Thoracic aorta (tissue), 2 donors: Measurements from ENCODE around the gene PEX11G. TPM values are rescaled to one million over a fixed set of nuclear protein-coding genes. Genes with fewer than 3 reads are reported as not detected.

Experiments
- ATAC-seq: fragments of 150-250 bp; one replicate; pipeline ENCODE4 v1.8.0; 2017; ENCODE audit warnings: low read depth; ENCODE audit not compliant: insufficient number of reproducible peaks, low FRiP score
- DNase-seq: peaks from one replicate; pipeline ENCODE4 v3.0.0-alpha.2; 2020; ENCODE audit warnings: low spot score
- H3K27ac ChIP-seq, 2 donors: fragments of 200-600 bp; sonication (generic); 1 replicate in 1 of 2; 2 replicates in 1 of 2; pipeline ENCODE4 v1.5.1; 2016; ENCODE audit warnings: mild to moderate bottlenecking in 2 of 2, moderate library complexity in 2 of 2
- H3K27me3 ChIP-seq: fragments of 200-600 bp; sonication (generic); replicated peaks from 2 replicates; pipeline ENCODE4 v1.6.0; 2016; ENCODE audit warnings: mild to moderate bottlenecking; ENCODE audit not compliant: insufficient read depth
- H3K36me3 ChIP-seq: fragments of 200-600 bp; sonication (generic); one replicate; pipeline ENCODE4 v1.5.1; 2016
- H3K4me1 ChIP-seq, 2 donors: fragments of 200-600 bp; sonication (generic); 1 replicate in 1 of 2; 2 replicates in 1 of 2; pipeline versions ENCODE4 v1.5.1 to v1.6.0; 2016; ENCODE audit warnings: low read depth in 2 of 2, mild to moderate bottlenecking in 1 of 2; ENCODE audit not compliant: control insufficient read depth in 1 of 2
- H3K4me3 ChIP-seq: fragments of 200-600 bp; sonication (generic); 2 replicates; pipeline ENCODE4 v1.5.1; 2016; ENCODE audit warnings: mild to moderate bottlenecking
- H3K9me3 ChIP-seq: fragments of 200-600 bp; sonication (generic); 2 replicates; pipeline ENCODE4 v1.5.1; 2016
- CTCF ChIP-seq: fragments of 200-600 bp; sonication (generic); IDR thresholded peaks from one replicate; pipeline ENCODE4 v1.5.1; 2019; ENCODE audit warnings: antibody characterized with exemption
- total RNA-seq, 2 donors: library from RNA; depleted of rRNA; stranded (reverse); fragments of >200 nt; gene quantifications; one replicate each; pipeline versions ENCODE4 v1.1.0 to v1.2.3, GENCODE V29; 2016

The PEX11G gene
- total RNA-seq, 2 donors from 2014 or later: 0.63 TPM; not detected in 1

- Histone ChIP-seq H3K27me3 (no peaks in the 10 kb centered on the region), H3K36me3 (no peaks in the 10 kb centered on the region), H3K27ac (no peak overlapping the region), H3K4me1 (peaks cover 0 to 5% of the 10 kb centered on the region in 2 donors), H3K9me3 (no peaks in the 10 kb centered on the region), H3K4me3 (no peak overlapping the region)
- ATAC-seq (no peak), DNase-seq (peak; percentile 69)
- no peak for TF ChIP-seq CTCF
These were observed 19.0 kb upstream of the PEX11G start for GRCh38 chr19:7507884-7508283.

- H3K27ac ChIP-seq: no peak overlapping the region
These were observed 17.8 kb upstream of the PEX11G start for GRCh38 chr19:7506385-7507328.

GRCh38 chr19:7505682-7506384, 17.0 kb upstream of the PEX11G start:
- Histone ChIP-seq H3K27me3 (no peaks in the 10 kb centered on the region), H3K27ac (no peak overlapping the region), H3K36me3 (no peaks in the 10 kb centered on the region), H3K4me3 (peak overlapping the region; percentile 33), H3K9me3 (no peaks in the 10 kb centered on the region), H3K4me1 (peaks cover 4 to 6% of the 10 kb centered on the region in 2 donors)
- no peak for DNase-seq
- no peak for TF ChIP-seq CTCF
- no peak for ATAC-seq

More at GRCh38 chr19:7506385-7507328, 17.8 kb upstream of the PEX11G start:
- no peak overlapping the region for H3K4me3 ChIP-seq
- peak; percentile 63 for ATAC-seq
- no peak for TF ChIP-seq CTCF
- H3K4me1 ChIP-seq: peaks cover 0 to 5% of the 10 kb centered on the region in 2 donors
- H3K27me3 ChIP-seq: no peaks in the 10 kb centered on the region
- peak; percentile 62 for DNase-seq
- H3K9me3 ChIP-seq: no peaks in the 10 kb centered on the region
- H3K36me3 ChIP-seq: no peaks in the 10 kb centered on the region

GRCh38 chr19:7505288-7505681, 16.4 kb upstream of the PEX11G start:
- Histone ChIP-seq H3K36me3 (no peaks in the 10 kb centered on the region), H3K9me3 (no peaks in the 10 kb centered on the region), H3K27ac (no peak overlapping the region), H3K4me3 (no peak overlapping the region), H3K27me3 (no peaks in the 10 kb centered on the region), H3K4me1 (peaks cover 7 to 10% of the 10 kb centered on the region in 2 donors)
- TF ChIP-seq CTCF: no peak
- DNase-seq: no peak
- no peak for ATAC-seq

- H3K4me1 ChIP-seq: peaks cover 7 to 10% of the 10 kb centered on the region in 2 donors
- ATAC-seq (no peak), DNase-seq (no peak)
- H3K9me3 ChIP-seq: no peaks in the 10 kb centered on the region
- TF ChIP-seq CTCF: no peak
- no peak overlapping the region for H3K4me3 ChIP-seq
- no peaks in the 10 kb centered on the region for H3K36me3 ChIP-seq
- no peaks in the 10 kb centered on the region for H3K27me3 ChIP-seq
- no peak overlapping the region for H3K27ac ChIP-seq
These were observed 15.8 kb upstream of the PEX11G start for GRCh38 chr19:7504684-7505083.
